Measurements from ENCODE around the gene LDAH. TPM values are rescaled to one million over a fixed set of nuclear protein-coding genes. Genes with fewer than 3 reads are reported as not detected.

The LDAH gene
- total RNA-seq, 1 experiment from 2014 or later: 15.2 TPM

GRCh38 chr2:20684581-20685063 lies 138.3 kb downstream of the LDAH start:
- H3K36me3 Mint-ChIP-seq (ENCODE audit: insufficient read depth in 1 of 3, low read depth in 3 of 3): peaks cover 7 to 15% (median 11%) of the 10 kb centered on the region in 3 experiments; a peak in 6 of 7 replicates
- no peaks in the 10 kb centered on the region for H3K27me3 Mint-ChIP-seq (ENCODE audit: low read depth)

More at GRCh38 chr2:20684581-20685063, 138.3 kb downstream of the LDAH start:
- Histone ChIP-seq H3K79me2 (ENCODE audit: insufficient read depth, low read length) (no peaks in the 10 kb centered on the region), H3T11ph (ENCODE audit: low read length) (no peak overlapping the region), H2BK5ac (ENCODE audit: insufficient read length, low read length) (no peak overlapping the region), H3K9ac (ENCODE audit: extremely low read depth, insufficient read length, low read length) (no peak overlapping the region), H3K4me1 (ENCODE audit: insufficient read depth, low read length) (no peaks in the 10 kb centered on the region), H2AK5ac (ENCODE audit: insufficient read length, low read length) (no peak overlapping the region), H3K4ac (ENCODE audit: low read depth, low read length) (no peak overlapping the region), H4K8ac (replicated peaks; ENCODE audit: insufficient read length, low read depth, low read length) (no peak overlapping the region), H4K5ac (ENCODE audit: insufficient read length, low read depth, low read length) (no peak overlapping the region), H3K56ac (ENCODE audit: insufficient read length, low read depth, low read length) (no peak overlapping the region), H3K27ac (ENCODE audit: insufficient read length, low read depth, low read length) (no peak overlapping the region), H4K91ac (ENCODE audit: insufficient read length, low read depth, low read length) (no peak overlapping the region), H2BK12ac (ENCODE audit: insufficient read length, low read depth, low read length) (no peak overlapping the region), H3K14ac (ENCODE audit: insufficient read depth, low read length) (no peak overlapping the region), H3K4me2 (ENCODE audit: insufficient read depth, insufficient read length, low read length) (no peak overlapping the region), H2BK20ac (ENCODE audit: low read depth, low read length, poor library complexity, severe bottlenecking) (no peak overlapping the region), H2BK120ac (ENCODE audit: low read depth, low read length, poor library complexity, severe bottlenecking) (no peak overlapping the region), H3K23me2 (ENCODE audit: insufficient read length, low read depth, low read length, poor library complexity, severe bottlenecking) (no peaks in the 10 kb centered on the region), H2AFZ (ENCODE audit: low read length) (no peak overlapping the region), H2BK15ac (ENCODE audit: low read depth, low read length) (no peak overlapping the region), H4K20me1 (ENCODE audit: control insufficient read depth, insufficient read depth, insufficient read length) (no peaks in the 10 kb centered on the region), H3K18ac (ENCODE audit: insufficient read length, low read depth, low read length) (no peak overlapping the region), H3K27me3 (ENCODE audit: insufficient read depth, low read length) (no peaks in the 10 kb centered on the region), H3K23ac (ENCODE audit: insufficient read length, low read depth, low read length) (no peak overlapping the region), H3K9me3 (ENCODE audit: control insufficient read depth, low read depth, low read length) (no peaks in the 10 kb centered on the region), H3K79me1 (ENCODE audit: insufficient read depth, low read depth, low read length, poor library complexity, severe bottlenecking) (no peaks in the 10 kb centered on the region)
- no peak for TF ChIP-seq CTCF (conservative IDR thresholded peaks at IDR 0.05)
- no CpG with 5 or more reads among the region's 6 CpGs for WGBS (ENCODE audit: extremely low coverage, insufficient read length, low lambda C conversion rate)
- Mint-ChIP-seq H3K4me1 (no peaks in the 10 kb centered on the region), H3K4me3 (no peak overlapping the region), H3K9me3 (no peaks in the 10 kb centered on the region), H3K27ac (no peak overlapping the region)
- no peak for DNase-seq
